HG03103 (cell line): ENCODE data around the gene TEX52.
"Not testable (repeated sequence)": the region's sequence is repeated elsewhere in the genome, so short reads cannot be mapped to it uniquely, and the experiment has no call there.

Experiments
- ATAC-seq: cut with Tn5 transposase; IDR thresholded peaks from one replicate; pipeline ENCODE4 v1.9.1; 2021; ENCODE audit warnings: low read depth; ENCODE audit not compliant: unreplicated experiment

Gene TEX52

DNA sequence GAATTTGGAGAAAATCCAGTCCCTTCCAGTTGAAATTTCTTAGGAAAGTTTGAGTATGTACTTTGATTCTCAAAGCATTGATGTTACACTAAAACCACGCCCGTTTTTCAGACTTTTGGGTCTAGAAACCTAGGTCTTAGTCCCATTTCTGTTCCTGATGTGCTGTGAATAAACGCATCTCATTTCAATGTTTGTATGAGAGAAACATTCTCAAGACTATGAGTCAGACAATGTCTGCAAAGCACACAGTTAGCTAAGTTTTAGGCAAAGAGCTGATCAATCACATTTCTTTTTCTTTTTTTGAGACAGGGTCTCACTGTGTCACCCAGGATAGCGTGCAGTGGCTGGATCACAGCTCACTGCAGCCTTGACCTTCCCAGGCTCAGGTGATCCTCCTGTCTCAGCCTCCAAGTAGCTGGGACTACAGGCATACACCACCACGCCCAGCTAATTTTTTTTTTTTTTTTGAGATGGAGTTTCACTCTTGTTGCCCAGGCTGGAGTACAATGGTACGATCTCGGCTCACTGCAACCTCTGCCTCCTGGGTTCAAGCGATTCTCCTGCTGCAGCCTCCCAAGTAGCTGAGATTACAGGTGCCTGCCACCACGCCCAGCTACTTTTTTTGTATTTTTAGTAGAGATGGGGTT is 12.3 kb upstream of the TEX52 start:
- not testable (repeated sequence) for ATAC-seq

DNA sequence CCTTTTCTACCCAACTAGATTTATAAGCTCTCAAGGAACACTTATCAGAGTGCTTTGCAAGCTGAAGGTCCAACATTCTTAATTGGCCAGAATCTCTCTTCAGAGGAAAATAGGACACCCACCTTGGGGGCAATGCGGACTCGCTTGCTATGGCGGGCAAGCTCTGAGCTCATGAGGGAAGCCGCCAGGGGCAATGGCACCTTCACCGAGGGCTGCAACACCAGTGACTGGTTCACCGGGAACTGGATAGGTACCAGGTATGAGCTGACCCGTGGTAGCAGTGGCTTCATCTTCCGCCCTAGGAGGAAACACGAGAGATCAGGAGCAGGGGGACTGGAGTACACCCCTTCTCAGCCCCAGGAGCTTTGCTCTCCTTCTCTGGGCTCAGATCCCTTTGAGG is 7.4 kb upstream of the TEX52 start:
- no peak for ATAC-seq

DNA sequence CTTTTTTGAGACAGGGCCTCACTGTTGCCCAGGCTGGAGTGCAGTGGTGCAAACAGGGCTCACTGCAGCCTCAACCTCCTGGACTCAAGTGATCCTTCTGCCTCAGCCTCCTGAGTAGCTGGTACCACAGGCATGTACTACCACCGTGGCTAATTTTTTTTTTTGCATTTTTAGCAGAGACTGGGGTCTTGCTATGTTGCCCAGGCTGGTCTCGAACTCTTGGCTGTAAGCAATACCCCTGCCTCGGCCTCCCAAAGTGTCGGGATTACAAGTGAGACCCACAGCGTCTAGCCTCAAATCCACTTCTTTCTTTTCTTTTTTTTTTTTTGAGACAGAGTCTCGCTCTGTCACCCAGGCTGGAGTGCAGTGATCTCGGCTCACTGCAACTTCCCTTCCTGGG is 6.6 kb upstream of the TEX52 start:
- ATAC-seq: not testable (repeated sequence)

DNA sequence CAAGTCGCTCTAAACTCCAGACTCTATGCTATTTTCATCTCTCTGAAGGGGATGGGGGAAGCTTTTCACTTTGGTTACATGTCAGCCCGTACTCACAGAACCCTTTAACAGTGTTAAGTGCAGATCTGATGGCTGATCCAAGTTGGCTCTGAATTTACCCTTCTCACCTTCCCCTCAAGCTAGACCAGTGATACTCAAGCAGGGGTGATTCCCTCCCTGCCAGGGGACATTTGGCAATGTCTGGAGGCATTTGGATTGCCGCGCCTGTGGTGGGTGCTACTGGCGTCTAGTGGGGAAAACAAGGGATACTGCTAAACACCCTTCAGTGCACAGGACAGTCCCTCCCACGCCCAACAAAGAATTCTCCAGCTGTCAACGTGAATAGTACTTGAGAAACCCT is 6.0 kb upstream of the TEX52 start:
- ATAC-seq: no peak

DNA sequence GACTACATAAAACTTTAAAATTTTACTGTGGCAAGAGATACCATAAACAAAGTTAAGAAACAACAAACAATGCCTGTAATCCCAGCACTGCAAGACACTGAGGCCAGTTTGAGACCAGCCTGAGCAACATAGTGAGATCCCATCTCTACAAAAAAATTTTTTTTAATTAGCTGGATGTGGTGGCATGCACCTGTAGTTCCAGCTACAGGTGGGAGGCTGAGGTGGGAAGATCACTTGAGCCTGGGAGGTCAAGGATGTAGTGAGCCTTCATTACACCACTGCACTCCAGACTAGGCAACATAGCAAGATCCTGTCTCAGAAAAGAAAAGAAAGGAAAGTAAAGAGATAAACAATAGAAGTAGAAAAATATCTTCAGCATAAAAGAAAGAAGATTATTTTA is 3.3 kb upstream of the TEX52 start:
- ATAC-seq: no peak

DNA sequence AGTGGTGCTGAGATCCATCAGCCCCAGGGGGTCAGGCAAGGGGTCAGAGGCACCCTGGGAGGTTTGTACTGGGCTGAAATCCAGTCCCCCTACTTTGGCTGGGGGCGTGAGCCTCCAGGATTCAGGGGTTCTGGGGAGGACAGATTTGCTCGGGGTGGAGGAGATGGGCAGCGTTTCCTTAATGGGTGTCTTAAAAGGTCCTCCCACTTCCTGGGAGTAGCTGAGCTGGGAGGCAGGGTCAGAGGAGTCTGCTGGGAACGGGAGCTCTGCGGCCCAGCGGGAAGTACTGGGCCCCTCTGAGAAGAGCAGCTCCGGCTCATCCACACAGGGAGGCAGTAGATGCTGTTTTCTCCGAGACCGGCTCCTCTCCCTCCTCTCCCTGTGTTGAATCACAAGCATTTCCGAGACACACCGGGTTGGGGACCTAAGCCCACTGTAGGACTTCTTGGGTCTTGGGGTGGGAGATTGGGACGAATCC is 2.1 kb upstream of the TEX52 start:
- no peak for ATAC-seq

DNA sequence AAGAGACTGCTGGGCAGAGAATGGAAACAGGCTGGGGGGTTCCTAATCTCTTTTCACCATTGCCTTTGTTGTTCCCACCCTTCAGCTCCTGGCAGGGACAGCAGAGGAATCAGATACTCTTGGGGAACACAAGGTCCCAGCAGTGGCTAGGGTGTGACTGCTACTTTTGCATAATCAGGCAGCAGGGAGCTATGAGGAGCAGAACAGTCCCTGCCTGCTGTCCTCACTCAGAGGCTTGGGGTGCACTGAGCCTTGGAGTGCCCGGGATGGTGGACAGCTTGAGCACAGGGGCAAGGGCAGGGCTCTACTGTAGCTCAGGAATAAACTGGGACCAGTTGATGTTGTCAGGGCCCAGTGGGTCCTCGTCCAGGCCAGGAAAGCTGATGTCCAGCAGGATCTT is 1.5 kb upstream of the TEX52 start:
- ATAC-seq: no peak

DNA sequence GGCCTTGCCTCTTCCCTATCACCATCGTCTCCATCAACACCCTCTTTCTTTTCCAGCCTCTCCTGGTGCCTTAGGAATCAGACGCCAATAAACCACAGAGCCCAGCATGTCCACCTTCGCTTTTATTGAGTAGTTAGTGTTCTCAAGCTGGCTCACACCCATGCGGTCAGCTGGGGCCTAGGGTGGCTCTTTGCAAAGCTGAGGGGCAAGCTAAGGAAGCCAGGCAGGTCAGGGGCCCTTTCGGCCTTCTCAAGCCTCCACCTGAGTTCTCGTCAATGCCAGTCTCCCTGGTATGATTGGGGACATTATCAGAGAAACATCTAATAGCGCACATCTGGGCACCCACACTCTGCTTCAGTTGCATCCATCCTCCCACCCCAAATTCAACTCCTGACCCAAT is 737 bp upstream of the TEX52 start:
- no peak for ATAC-seq

DNA sequence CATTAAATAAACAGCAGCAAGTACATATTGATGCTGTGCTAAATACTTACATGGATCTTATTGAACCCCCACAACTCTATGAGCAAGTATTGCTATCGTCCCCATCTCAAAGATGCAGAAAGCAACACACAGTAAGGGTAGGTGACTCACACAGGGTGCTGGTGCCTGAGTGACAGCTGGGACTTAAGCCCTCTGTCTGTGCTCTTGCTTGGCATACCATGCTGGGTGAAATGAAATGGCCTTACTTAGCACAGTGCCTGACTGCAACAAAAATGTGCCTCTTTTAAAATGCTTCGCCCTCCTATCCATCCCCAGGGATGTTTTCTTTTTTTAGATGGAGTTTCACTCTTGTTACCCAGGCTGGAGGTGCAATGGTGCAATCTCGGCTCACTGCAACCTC is 788 bp downstream of the TEX52 start:
- no peak for ATAC-seq

DNA sequence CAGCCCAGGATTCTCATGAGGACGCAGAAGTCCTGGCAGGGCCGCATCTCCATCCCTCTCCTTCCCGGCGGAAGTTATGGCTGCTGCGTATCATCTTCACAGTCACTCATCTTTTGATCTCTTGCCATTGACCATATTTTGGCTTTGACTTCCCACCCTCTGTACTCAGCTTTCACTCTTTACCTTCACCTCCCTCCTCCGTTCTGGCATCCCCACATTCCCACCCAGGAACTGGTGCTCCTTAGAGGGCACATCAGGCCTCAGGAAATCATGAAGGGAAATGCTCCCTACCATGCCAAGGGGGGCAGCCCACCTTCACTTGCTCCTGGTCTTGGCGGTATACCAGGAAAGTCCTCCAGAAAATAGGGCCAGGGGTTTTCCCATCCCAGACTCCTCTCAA is 1.3 kb downstream of the TEX52 start:
- no peak for ATAC-seq

DNA sequence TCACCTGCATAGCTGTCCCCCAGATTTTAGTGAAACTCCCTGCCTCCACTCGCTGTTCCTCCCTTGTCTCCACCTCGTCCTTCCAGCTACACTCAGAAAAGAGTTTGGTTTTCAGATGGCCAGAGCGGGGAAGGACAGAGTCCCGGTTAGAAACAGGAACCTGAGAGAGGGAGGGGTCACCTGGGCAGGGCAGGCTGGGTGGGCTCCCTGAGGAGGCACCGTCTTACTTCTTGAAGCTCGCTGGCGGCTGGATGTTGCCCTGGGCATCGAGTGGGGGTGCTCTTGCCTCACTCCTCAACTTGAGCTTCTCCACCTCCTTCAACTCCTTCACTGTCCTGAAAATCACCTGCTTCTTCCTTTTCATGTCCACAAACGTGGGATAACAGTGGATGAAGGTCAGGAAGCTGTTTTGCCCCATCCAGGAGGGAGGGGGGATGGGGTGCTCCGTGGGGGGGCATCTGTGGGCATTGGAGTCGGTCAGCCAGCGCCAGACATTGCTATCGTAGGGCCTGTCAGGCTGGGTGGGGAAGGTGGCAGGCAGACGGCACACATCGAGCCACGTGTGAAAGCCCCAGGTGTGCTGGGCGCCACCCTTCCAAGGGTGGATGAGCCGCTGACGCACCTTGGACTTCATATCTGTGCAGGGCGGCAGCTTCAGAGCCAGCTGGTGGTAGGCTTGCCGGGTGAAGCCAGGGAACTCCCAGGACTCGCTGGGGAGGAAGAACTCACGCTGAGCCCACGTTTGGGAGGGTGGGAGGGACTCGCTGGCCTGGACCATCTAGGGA is 2.0 kb downstream of the TEX52 start:
- no peak for ATAC-seq

DNA sequence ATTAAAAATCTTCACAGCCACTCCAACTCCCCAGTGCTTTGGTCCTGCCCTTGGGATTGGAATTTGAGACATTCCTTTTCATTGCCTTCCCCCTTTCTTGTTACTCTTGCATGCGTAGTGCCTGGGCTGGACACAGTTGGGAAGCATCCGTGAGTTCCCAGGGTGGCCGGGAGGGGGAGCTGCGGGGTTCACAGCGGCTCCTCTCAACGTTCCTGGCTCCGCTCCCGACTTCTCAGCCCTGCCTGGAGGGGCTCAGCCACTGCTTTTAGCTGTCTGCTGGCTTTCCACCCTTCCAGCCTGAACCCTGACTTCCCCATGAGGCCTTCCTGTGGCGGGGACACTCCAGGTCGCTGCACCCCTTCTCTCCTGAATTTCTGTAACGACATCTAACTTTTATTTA is 3.2 kb downstream of the TEX52 start:
- no peak for ATAC-seq

DNA sequence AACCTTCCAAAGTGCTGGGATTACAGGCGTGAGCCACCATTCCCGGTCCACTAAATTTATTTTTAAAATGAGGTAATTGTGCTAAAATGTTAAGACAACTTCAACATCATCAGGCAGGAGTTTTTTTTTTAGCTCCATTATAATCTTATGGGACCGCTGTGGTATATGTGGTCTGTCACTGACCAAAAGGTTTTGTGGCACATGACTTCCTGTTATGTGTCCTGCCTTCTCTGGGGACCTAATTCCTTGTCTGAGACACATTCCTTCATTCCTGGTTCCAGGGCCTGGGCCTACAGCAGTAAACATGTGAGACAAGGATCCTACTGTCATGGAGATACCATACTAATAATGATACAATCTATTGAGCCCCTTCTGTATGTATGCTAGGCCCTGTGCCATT is 4.9 kb downstream of the TEX52 start:
- no peak for ATAC-seq

DNA sequence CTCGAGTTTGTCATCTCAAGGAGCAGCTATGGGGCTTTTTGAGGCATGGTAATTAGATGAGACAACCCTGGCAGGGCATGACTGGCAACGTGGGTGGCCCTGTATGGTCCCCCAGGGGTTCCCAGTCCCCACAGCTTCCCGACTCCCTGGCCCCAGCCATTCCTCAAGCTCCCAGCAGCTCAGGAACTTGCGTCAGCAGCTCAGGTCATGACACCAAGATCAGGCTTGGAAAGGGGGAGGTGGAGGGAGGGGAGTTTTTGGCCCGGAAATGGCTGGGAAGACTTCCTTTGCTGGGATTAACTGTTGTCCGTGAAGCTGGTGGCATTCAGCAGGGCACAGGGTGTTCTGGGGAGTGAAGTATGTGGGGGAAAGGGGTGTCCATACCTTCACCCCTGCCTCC is 11.6 kb downstream of the TEX52 start:
- ATAC-seq: no peak

DNA sequence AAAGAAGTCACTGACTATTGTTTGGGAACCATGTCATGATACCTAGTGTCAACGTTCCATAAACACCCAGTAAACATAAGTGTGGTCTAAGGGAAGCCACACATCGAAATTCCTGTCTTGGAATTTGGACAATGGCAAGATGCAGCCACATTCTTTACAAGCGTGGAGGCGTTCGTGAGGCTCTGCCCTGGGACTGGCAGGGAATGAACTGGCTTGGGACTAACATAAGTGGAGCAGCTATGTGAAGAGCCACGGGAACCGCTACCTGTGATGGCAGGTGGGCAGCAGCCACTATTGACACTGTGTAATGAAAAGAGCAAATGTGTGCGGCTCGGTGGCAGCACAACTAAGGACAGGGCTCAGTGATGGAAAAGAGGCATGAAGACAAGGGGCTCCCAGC is 12.1 kb downstream of the TEX52 start:
- ATAC-seq: no peak

DNA sequence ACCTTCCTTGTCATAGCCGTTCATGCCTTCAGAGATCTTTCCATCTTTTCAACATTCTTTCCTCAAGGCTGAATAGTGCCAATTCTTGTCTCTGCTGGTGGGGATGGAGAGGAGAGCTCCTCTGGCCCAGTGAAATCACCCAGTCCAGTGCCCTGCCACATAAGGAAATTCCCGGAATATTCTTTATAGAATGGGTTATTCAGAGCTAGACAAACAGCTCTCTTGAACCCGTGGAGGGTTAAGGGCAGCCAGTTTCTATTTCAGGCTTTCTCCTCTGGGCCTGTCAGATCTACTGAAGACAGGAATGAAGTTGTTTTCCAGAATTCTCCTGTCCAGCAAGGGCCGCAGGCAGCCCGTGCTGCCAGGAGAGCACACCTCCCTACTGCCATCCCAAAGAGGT is 13.9 kb downstream of the TEX52 start:
- ATAC-seq: no peak

DNA sequence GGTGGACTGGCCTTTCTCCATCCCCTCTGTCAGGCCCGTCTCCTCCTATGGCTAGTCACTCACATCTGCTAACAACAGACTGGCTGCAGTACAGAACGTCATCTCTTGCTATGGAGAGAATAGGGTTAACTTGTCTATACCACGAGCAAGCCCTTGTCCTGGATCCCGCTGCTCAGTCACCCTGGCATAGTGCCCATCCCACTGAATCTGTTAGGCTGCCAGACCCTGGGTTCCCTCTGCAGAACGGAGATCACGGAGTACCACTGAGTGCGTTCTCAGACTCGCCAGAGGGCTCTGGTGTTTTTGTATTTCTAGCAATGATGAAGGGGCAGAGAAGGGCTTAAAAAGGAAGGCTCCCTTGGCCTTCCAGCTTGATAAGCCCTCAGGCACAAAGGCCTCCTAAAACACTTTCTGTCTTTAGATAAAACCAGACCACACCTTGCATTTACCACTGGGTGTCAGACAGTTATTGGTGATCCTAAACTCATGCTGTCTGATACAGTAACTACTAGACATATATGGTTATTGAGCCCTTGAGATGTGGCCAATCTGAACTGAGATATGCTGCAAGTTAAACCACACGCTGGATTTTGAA is 15.7 kb downstream of the TEX52 start:
- no peak for ATAC-seq

DNA sequence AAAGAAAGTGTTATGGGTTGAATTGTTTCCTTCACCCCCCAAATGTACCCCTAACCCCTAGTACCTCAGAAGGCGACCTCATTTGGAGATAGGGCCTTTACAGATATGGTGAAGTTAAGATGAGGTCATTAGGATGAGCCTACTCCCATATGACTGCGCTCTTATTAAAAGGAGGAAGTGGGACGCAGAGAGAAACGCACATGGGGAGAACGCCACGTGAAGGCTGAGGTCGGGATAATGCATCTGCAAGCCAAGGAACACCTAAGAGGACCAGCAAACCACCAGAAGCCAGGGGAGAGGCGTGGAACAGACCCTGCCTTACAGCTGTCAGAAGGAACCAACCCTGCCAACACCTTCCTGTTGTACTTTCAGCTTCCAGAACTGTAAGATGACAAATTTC is 20.3 kb downstream of the TEX52 start:
- no peak for ATAC-seq

DNA sequence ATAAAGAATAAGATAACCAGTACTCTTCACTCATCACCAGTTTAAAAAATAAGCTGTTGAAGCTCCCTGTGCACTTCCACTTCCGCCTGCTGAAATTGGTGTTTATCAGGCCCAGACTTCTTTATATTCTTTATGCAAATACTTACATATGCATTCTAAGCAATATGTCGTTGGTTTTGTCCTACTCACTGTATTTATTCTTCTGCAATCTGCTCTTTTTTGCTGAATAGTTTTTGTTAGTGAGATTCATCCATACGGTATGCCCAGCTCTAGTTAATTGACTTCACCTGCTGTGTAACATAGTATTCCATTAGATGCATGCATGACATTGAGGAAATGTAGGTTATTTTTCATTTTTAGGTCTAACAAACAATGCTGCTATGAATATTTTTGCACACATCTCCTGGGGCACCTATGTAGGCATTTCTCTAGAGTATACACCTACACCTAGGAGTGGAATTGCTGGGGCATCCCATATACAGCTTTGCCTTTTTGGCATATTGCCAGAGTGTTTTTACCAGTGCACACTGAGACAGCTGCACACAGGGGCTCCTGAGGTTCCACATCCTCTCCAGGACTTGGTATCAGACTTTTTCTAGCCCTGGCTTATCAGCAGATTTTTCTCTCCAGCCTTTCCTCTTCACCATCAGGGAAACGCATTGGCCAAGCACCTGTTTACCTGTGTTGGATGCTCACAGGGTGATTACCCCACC is 21.0 kb downstream of the TEX52 start:
- ATAC-seq: no peak

DNA sequence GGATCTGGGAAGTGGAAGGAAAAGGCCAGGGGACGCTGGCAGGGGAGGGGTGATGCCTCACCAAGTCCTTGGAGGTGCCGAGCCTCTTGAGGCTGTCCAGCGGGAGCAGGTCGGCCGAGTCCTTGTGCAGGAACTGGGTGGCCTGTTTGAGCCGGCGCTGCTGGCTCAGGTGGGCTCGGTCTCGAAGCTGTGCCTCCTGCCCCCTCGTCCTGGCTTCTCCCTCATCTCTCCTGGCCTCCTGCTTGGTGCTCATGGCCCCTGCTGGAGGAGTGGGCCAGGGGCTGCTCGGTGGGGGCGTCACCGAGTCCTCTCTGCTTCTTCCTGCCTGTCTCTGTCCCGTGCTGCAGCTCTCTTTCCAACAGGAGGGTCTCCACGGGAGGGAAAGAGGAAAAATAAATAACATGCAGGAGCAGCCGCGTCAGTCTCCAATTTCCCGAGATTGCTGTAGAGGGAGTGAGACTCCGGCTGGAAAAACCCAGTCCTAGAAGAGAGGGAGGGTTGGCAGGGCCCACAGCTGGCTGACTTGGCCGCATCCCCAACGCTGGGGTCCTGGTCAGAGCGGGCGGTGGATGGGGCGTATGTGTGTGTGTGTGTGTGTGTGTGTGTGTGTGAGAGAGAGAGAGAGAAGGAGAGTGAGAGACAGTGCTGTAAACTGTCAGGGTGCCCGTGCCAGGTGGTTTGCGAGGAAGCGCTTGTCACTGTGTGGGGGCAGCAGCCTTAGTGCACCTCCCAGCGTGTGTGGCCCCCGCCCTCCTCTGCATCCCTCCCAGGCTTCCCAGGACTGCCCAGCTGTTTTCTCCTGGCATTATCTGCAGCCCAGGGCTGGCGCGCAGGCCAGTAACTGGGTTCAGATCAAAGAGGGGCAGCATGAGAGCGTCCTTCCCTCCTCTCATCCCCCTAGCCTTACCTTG is 22.0 kb downstream of the TEX52 start, which contains the start of gene NRIP2:
Gene NRIP2 (minus strand): TSS at position 455 of the 911 bp plus-strand sequence. CDS start 52 bp downstream, at position 403.
- ATAC-seq: no peak
